ENCODE results near the gene COL5A1.

COL5A1 gene

DNA sequence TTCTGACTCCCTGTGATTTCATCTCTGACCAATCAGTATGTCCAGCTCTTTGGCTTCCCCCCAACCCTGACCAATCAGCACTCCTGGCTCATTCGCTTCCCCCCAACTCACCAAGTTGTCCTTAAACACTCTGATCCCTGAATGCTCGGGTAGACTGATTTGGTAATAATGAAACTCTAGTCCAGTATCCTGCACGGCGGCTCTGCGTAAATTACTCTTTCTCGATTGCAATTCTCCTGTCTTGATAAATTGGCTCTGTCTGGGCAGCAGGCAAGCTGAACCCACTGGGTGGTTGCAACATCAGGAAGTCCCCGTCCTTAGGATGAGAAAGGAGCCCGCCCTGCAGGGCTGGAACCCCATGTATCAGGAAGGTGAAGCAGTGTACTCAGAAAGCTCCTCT, 249.4 kb downstream of the COL5A1 start:
- TF ChIP-seq, protein P1, sequence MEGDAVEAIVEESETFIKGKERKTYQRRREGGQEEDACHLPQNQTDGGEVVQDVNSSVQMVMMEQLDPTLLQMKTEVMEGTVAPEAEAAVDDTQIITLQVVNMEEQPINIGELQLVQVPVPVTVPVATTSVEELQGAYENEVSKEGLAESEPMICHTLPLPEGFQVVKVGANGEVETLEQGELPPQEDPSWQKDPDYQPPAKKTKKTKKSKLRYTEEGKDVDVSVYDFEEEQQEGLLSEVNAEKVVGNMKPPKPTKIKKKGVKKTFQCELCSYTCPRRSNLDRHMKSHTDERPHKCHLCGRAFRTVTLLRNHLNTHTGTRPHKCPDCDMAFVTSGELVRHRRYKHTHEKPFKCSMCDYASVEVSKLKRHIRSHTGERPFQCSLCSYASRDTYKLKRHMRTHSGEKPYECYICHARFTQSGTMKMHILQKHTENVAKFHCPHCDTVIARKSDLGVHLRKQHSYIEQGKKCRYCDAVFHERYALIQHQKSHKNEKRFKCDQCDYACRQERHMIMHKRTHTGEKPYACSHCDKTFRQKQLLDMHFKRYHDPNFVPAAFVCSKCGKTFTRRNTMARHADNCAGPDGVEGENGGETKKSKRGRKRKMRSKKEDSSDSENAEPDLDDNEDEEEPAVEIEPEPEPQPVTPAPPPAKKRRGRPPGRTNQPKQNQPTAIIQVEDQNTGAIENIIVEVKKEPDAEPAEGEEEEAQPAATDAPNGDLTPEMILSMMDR (conservative IDR thresholded peaks at IDR 0.05; ENCODE audit: control insufficient read depth, insufficient read depth, low read depth, low read length), result no peak
- DNase-seq (ENCODE audit: low read depth), result peak; percentile 54
- no peak overlapping the region for H3K4me3 ChIP-seq (ENCODE audit: control insufficient read depth, low read depth, low read length)

DNA sequence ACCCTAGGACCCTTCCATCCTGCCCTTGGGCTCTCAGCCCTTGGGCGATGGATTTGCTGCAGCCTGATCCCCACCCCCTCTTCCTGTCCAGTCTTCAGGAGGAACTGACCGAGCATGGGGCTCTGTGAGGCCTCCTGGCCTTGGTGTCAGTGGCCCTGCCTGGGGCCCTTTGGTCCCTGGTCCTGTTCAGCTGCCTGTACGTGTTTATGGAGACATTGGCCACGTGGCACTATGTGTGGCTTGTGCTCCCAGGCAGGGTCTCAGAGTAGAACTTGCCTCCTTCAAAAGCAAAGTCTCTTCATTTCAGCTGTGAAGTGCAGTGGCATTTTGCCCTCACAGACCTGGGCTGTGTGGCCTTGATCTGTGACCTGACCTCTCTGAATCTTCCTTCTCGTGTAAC, 250.1 kb downstream of the COL5A1 start:
- H3K4me3 ChIP-seq (ENCODE audit: control insufficient read depth, low read depth, low read length), result no peak overlapping the region
- TF ChIP-seq, protein P1 (conservative IDR thresholded peaks at IDR 0.05; ENCODE audit: control insufficient read depth, insufficient read depth, low read depth, low read length), result no peak
- no peak for DNase-seq (ENCODE audit: low read depth)

DNA sequence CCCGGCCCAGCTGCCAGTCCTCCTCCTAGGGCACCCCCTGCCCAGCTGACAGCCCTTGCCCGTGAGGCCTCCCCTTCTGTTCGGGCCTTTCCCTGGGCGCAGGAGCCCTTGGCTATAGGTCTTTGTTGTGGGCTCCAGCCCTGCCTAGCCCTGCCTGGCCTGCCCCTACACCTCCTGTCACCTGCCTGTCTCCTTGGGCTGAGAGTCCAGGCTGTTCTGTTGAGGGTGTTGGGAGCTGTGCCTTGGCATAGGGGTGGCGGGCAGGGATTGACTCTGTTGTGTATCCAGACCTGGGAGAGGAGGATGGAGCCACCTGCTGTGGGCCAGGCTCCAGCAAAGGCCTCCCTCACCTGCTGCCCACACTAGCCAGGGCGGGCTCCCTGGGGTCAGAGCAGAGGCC, 250.6 kb downstream of the COL5A1 start:
- TF ChIP-seq, protein P1 (conservative IDR thresholded peaks at IDR 0.05; ENCODE audit: control insufficient read depth, insufficient read depth, low read depth, low read length), result no peak
- H3K4me3 ChIP-seq (ENCODE audit: control insufficient read depth, low read depth, low read length), result no peak overlapping the region
- no peak for DNase-seq (ENCODE audit: low read depth)

DNA sequence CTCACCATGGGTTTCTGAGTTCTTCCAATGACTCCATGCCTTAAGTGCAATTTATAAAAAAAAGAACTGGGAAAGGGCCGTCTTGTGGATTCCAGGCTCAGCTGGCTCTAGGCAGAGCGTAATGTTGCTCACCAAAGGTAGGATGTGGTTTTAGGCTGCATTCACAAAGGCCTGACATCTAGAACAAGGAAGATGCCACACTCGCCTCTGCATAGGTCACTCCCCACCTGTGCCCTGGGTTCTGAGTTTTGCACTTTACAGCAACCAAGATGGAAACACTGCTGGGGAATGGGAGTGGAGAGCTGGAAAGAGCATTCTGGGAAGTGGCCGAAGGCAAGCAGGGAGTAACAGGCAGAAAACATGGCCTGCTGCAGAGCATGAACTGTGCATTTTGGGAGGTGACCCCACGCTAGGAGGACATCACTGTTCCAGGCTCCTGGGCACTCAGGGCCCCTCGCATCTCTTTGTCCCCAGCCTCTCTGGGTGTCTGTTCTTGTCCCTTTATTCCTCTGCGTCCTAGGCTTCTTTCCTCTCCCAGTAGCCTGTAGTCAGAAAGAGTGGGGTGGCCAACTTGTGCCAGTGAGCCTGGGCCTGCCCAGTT, 251.3 kb downstream of the COL5A1 start:
- TF ChIP-seq, protein P1 (conservative IDR thresholded peaks at IDR 0.05; ENCODE audit: control insufficient read depth, insufficient read depth, low read depth, low read length), result no peak
- H3K4me3 ChIP-seq (ENCODE audit: control insufficient read depth, low read depth, low read length), result no peak overlapping the region
- no peak for DNase-seq (ENCODE audit: low read depth)
